Peyer's patch (tissue), 4 donors: ENCODE data around the gene DBR1. TPM values are rescaled to one million over a fixed set of nuclear protein-coding genes. Genes with fewer than 3 reads are reported as not detected.

Experiments
- DNase-seq, 3 donors: peaks; one replicate each; pipeline ENCODE4 v3.0.0-alpha.2; 2017 to 2019
- H3K27ac ChIP-seq, 4 donors: fragments of 200-600 bp; sonication (generic); one replicate each; pipeline ENCODE4 v1.5.1; 2016 to 2019
- H3K27me3 ChIP-seq, 2 donors: fragments of 200-600 bp; sonication (generic); one replicate each; pipeline ENCODE4 v1.5.1; 2019
- H3K36me3 ChIP-seq, 3 donors: fragments of 200-600 bp; sonication (generic); one replicate each; pipeline ENCODE4 v1.5.1; 2016 to 2019
- H3K4me1 ChIP-seq, 4 donors: fragments of 200-600 bp; sonication (generic); one replicate each; pipeline ENCODE4 v1.5.1; 2016 to 2019
- H3K4me3 ChIP-seq, 4 donors: fragments of 200-600 bp; sonication (generic); 1 replicate in 3 of 4; 2 replicates in 1 of 4; pipeline ENCODE4 v1.5.1; 2016 to 2019; ENCODE audit warnings: mild to moderate bottlenecking in 1 of 4
- H3K9me3 ChIP-seq, 4 donors: fragments of 200-600 bp; sonication (generic); one replicate each; pipeline ENCODE4 v1.5.1; 2016 to 2019; ENCODE audit warnings: mild to moderate bottlenecking in 1 of 4
- CTCF ChIP-seq, 6 experiments: fragments of 450-650 bp in 4 of 6; fragments of 200-600 bp in 2 of 6; sonication (generic) in 1 of 6; IDR thresholded peaks; one replicate each; pipeline ENCODE4 v1.5.1; 2017 to 2019; ENCODE audit warnings: antibody characterized with exemption in 6 of 6, mild to moderate bottlenecking in 3 of 6, moderate library complexity in 1 of 6
- POLR2A ChIP-seq, 2 donors: fragments of 450-650 bp; IDR thresholded peaks; one replicate each; pipeline ENCODE4 v1.5.1; 2017; ENCODE audit warnings: antibody characterized with exemption in 2 of 2, mild to moderate bottlenecking in 2 of 2, moderate library complexity in 2 of 2
- total RNA-seq, 4 donors: library from RNA; depleted of rRNA; stranded (reverse); fragments of >200 nt; gene quantifications; one replicate each; pipeline ENCODE4 v1.1.0, GENCODE V29; 2016

The DBR1 gene
- total RNA-seq, 4 donors from 2014 or later = 6.3 to 24.8 (median 8.6) TPM

GRCh38 chr3:138203938-138204337, 29.2 kb upstream of the DBR1 start:
- H3K27ac ChIP-seq = no peak overlapping the region
- H3K9me3 ChIP-seq = no peaks in the 10 kb centered on the region
- H3K4me1 ChIP-seq = no peaks in the 10 kb centered on the region
- no peak overlapping the region for H3K4me3 ChIP-seq
- H3K27me3 ChIP-seq = no peaks in the 10 kb centered on the region
- H3K36me3 ChIP-seq = no peaks in the 10 kb centered on the region
- TF ChIP-seq CTCF (IDR thresholded peaks at IDR 0.05) = no peak
- no peak for TF ChIP-seq POLR2A (IDR thresholded peaks at IDR 0.05)
- DNase-seq = no peak

GRCh38 chr3:138202945-138203701, 28.4 kb upstream of the DBR1 start:
- no peak overlapping the region for H3K27ac ChIP-seq
- H3K27me3 ChIP-seq = no peaks in the 10 kb centered on the region
- H3K9me3 ChIP-seq = no peaks in the 10 kb centered on the region
- no peak for DNase-seq
- H3K4me3 ChIP-seq = no peak overlapping the region
- no peaks in the 10 kb centered on the region for H3K4me1 ChIP-seq
- no peaks in the 10 kb centered on the region for H3K36me3 ChIP-seq
- TF ChIP-seq POLR2A (IDR thresholded peaks at IDR 0.05) (no peak), CTCF (IDR thresholded peaks at IDR 0.05) (no peak)

- Histone ChIP-seq H3K27me3 (no peaks in the 10 kb centered on the region), H3K4me3 (no peak overlapping the region), H3K27ac (no peak overlapping the region), H3K9me3 (no peaks in the 10 kb centered on the region), H3K4me1 (no peaks in the 10 kb centered on the region), H3K36me3 (no peaks in the 10 kb centered on the region)
- no peak for DNase-seq
- TF ChIP-seq CTCF (IDR thresholded peaks at IDR 0.05) (no peak), POLR2A (IDR thresholded peaks at IDR 0.05) (no peak)
Observed at GRCh38 chr3:138200424-138200823, 25.7 kb upstream of the DBR1 start.

- H3K36me3 ChIP-seq = no peaks in the 10 kb centered on the region
- no peak for DNase-seq
- no peaks in the 10 kb centered on the region for H3K9me3 ChIP-seq
- H3K27ac ChIP-seq = no peak overlapping the region
- H3K4me1 ChIP-seq = no peaks in the 10 kb centered on the region
- no peaks in the 10 kb centered on the region for H3K27me3 ChIP-seq
- TF ChIP-seq CTCF (IDR thresholded peaks at IDR 0.05) = no peak
- no peak for TF ChIP-seq POLR2A (IDR thresholded peaks at IDR 0.05)
- H3K4me3 ChIP-seq = no peak overlapping the region
Observed at GRCh38 chr3:138199851-138200250, 25.1 kb upstream of the DBR1 start.

- H3K4me3 ChIP-seq = no peak overlapping the region
- H3K9me3 ChIP-seq = no peaks in the 10 kb centered on the region
- no peaks in the 10 kb centered on the region for H3K36me3 ChIP-seq
- no peak overlapping the region for H3K27ac ChIP-seq
- TF ChIP-seq CTCF (IDR thresholded peaks at IDR 0.05) (no peak), POLR2A (IDR thresholded peaks at IDR 0.05) (no peak)
- H3K4me1 ChIP-seq = no peaks in the 10 kb centered on the region
- DNase-seq = no peak
- no peaks in the 10 kb centered on the region for H3K27me3 ChIP-seq
Observed at GRCh38 chr3:138197524-138197923, 22.8 kb upstream of the DBR1 start.
